Smooth muscle cell of the coronary artery (primary cell): Measurements from ENCODE around the gene C5. TPM values are rescaled to one million over a fixed set of nuclear protein-coding genes. Genes with fewer than 3 reads are reported as not detected.

Source experiments
- total RNA-seq: library from RNA; depleted of rRNA; stranded (reverse); fragments of >200 nt; gene quantifications from 2 replicates; pipeline ENCODE4 v1.2.3, GENCODE V29; 2014; ENCODE audit warnings: low replicate concordance

The C5 gene
- total RNA-seq = 2.2 and 3.7 TPM in 2 replicates

DNA sequence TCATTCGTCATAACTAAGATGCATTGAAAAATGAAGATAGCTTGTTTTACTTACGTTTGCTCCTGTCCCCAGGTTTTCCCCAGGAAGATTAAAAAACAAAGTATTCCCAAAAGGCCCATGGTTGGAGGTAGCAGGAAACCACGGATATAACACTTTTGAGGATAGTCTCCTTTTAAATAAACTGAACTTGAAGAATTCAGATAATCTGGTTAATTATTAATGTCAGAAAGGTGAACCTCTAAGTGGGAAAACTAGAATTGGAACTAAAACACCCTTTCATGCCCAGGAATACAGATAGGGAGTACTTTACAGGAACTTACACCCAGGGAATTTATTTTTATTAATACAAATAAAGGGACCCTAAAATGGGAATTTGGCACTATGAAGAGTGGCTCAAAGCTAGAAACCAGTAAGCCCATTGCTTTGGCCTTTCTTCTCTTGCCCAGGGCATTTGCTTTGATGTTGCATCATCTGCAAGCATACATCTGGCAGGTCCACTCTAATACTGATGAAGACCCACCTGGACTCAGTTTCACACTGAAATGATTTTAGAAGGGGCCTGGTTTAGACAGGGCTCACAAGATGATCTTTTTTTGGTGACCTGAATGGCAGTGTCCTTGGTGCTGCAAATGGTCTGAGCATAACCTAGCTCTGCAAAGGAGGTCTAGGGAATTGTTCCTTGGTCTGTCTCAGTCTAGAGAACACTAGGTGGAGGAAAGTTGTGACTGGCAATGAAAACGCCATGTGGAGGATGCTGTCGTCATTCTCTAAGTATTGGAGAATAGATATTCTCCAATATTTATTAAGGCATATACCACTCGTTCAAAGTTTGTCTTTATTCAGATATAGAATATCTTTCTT, at the start of gene C5:
C5 (minus strand) TSS at position 148 of the 861 bp plus-strand sequence; CDS start at position 119, 29 bp downstream.

DNA sequence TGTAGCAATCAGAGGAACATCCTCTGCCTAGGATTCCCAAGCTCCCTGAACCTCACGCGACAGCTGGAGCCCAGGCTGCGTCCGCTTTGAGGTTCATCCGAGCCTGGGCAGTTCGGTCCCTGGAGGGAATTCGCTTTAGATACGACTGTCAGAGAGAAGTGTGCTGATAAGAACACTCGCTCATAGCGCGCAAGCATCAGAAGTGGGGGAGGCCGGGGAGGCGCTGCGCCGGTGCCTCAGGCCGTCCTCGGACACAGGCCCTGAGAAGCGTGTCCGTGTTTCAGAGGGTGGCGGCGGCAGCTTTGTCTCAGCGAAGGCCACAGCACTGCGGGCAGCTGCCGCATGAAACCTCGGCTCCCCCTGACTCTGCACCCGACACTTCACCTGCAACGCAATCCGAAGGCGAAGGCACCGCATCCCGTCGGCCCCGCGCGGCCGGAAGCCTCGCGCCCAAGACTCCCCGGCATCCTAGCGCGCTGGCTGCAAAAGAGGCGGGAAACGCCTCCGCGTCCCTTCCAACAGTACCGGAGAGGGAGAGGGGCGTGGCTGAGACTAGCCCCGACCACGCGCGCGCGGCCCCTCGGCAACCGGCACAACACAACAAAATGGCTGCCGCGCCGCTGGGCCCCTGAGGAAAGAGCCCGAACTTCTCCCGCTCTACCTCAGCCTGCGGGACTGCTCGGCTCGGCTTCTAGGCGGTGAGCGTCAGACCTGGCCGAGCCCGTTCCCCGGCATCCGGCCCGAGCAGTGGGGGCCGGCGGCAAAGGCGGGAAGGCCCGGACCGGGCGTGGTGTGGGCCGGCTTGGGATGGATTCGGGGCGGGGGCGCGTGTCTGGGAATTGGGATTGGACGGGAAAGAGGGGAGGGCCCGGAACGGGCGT, 24.5 kb upstream of the C5 start, which contains the start of gene CNTRL:
CNTRL (plus strand) TSS at position 586 of the 881 bp plus-strand sequence. CDS start 13,372 bp downstream, outside the sequence.

DNA sequence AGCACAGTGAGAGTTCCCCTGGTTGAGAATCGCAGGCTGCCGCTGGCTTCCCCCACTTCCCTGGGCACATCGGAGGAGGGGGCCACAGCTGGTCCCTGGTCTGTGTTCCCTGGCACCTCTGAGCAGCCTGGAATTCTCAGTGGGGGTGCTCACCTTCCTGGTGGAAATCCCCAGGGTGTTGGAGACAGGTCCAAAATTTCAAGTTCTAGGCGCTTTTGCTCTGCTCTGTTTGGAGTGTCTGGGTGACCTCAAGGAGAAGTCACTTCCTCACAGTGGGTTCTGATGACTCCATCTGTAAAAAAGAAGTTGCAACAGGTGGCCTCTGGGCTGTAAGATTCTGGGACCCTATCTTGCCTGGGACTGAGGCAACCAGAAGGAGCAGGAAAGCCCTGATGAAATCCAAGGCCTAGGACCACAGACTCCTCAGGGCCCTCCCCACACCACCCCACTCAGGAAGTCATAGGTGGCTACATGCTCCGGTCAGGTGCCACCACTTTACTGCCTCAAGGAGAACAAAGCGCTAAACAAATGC, 123.6 kb downstream of the C5 start, which contains the start of gene TRAF1:
TRAF1 (minus strand) TSS at position 400 of the 532 bp plus-strand sequence. CDS start 721 bp downstream, outside the sequence.

Other genes starting within 250 kb of the C5 start
- gene PSMD5, start 207.4 kb downstream of the C5 start, total RNA-seq = 7.7 and 18.1 TPM in 2 replicates
- 11.3 and 23.4 TPM in 2 replicates for gene PHF19, start 173.1 kb downstream of the C5 start, total RNA-seq
- gene TRAF1, start 123.5 kb downstream of the C5 start, total RNA-seq = 1.6 TPM in 2 replicates
- gene CNTRL, start 24.7 kb upstream of the C5 start, total RNA-seq = 4.3 and 4.6 TPM in 2 replicates
- 9.4 and 19.6 TPM in 2 replicates for gene RAB14, start 151.6 kb upstream of the C5 start, total RNA-seq
- gene GSN, start 217.9 kb upstream of the C5 start, total RNA-seq = 662 and 996 TPM in 2 replicates